ENCODE data around the gene HEG1.

HEG1 gene

DNA sequence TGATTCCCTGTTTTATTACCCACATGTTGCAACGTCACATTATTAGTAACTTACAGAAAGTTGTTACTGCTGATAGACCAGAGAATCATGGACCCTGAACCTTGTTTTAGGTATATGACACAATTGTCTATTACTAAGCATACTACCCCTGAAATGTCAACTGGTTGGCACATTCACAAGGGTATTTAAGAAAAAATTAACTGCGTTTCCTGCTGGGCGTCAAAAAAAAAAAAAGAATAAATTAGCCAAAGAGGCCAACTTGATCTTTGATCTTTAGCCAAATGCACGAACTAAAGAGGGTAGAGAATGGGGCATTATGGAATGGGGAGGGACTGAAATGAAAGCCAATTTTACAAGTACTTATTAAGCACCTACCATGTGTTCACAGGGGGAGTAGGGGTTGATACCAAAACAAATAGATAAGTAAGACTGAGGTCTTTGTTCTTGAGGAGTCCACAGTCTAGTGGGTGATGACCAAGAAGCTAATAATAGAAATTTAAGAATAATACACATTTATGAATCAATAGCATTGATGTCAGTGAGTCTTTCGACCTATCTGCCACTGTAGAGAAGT is 103.4 kb downstream of the HEG1 start:
- no peak for TF ChIP-seq CTCF (conservative IDR thresholded peaks at IDR 0.05; ENCODE audit: low read length)
- no peak for DNase-seq (ENCODE audit: low read depth)
- no peak overlapping the region for H3K4me3 ChIP-seq (ENCODE audit: low read length)

- H3K4me3 ChIP-seq (ENCODE audit: low read length), result no peak overlapping the region
- DNase-seq (ENCODE audit: low read depth), result peak; percentile 21
- TF ChIP-seq CTCF (conservative IDR thresholded peaks at IDR 0.05; ENCODE audit: low read length), result no peak
Measured at GRCh38 chr3:124951511-124952281, 104.1 kb downstream of the HEG1 start.

- H3K4me3 ChIP-seq (ENCODE audit: low read length), result no peak overlapping the region
- DNase-seq (ENCODE audit: low read depth), result no peak
- TF ChIP-seq CTCF (conservative IDR thresholded peaks at IDR 0.05; ENCODE audit: low read length), result no peak
Measured at GRCh38 chr3:124950026-124950425, 105.8 kb downstream of the HEG1 start.

- no peak for TF ChIP-seq CTCF (conservative IDR thresholded peaks at IDR 0.05; ENCODE audit: low read length)
- no peak overlapping the region for H3K4me3 ChIP-seq (ENCODE audit: low read length)
Measured at GRCh38 chr3:124942613-124943012, 113.2 kb downstream of the HEG1 start.

GRCh38 chr3:124941771-124942170 is 114.0 kb downstream of the HEG1 start:
- no peak for DNase-seq (ENCODE audit: low read depth)
- no peak overlapping the region for H3K4me3 ChIP-seq (ENCODE audit: low read length)
- TF ChIP-seq CTCF (conservative IDR thresholded peaks at IDR 0.05; ENCODE audit: low read length), result no peak

More at GRCh38 chr3:124942613-124943012, 113.2 kb downstream of the HEG1 start:
- DNase-seq (ENCODE audit: low read depth), result no peak

GRCh38 chr3:124939661-124940060 is 116.1 kb downstream of the HEG1 start:
- H3K4me3 ChIP-seq (ENCODE audit: low read length), result no peak overlapping the region
- TF ChIP-seq CTCF (conservative IDR thresholded peaks at IDR 0.05; ENCODE audit: low read length), result no peak
- no peak for DNase-seq (ENCODE audit: low read depth)

DNA sequence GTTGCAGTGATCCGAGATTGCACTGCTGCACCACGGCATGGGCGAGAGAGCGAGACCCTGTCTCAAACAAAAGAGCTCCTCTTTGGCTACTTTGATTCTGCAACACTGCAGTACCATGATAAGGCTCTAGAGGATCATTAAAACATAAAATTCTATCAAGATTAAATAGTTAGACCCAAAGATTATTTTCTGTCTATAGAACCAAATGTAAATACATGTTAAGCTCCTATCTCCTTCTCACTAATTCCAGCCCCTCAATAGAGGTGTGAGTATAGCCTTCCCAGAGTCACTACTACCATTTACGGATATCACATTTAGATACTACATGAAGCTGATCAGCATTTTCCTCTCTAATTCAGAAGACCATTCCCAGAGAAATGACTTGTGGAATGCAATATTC is 116.9 kb downstream of the HEG1 start:
- no peak overlapping the region for H3K4me3 ChIP-seq (ENCODE audit: low read length)
- DNase-seq (ENCODE audit: low read depth), result no peak
- no peak for TF ChIP-seq CTCF (conservative IDR thresholded peaks at IDR 0.05; ENCODE audit: low read length)
